ENCODE data around the gene UST. TPM values are rescaled to one million over a fixed set of nuclear protein-coding genes. Genes with fewer than 3 reads are reported as not detected.

The UST gene
- total and polyA plus RNA-seq, 4 donors = 0.24 to 2.7 (median 0.87) TPM

DNA sequence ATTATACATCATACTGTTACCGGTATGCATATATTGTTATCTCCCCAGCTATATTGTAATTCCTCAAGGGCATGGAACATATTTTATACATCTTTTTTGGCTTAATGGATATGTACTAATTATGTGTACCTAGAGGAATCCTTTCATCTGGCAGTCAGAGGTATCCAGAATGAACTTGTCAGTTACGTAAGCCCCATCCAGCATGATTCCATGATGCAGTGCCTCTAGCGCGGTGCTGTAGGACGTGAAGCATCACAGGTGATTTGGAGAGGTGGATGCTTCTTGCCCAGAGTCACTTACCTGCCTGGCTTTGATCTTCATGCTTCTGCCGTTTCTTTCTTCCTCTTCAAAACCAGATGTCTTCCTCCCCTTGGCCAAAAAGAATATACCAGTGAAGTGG, 159.1 kb downstream of the UST start:
- no peak overlapping the region for H3K9ac ChIP-seq (ENCODE audit: low read depth in 1 of 2, low read length in 2 of 2)
- H3K4me3 ChIP-seq (ENCODE audit: low read depth in 1 of 3, low read length in 3 of 3) = no peak overlapping the region
- TF ChIP-seq, protein P1, sequence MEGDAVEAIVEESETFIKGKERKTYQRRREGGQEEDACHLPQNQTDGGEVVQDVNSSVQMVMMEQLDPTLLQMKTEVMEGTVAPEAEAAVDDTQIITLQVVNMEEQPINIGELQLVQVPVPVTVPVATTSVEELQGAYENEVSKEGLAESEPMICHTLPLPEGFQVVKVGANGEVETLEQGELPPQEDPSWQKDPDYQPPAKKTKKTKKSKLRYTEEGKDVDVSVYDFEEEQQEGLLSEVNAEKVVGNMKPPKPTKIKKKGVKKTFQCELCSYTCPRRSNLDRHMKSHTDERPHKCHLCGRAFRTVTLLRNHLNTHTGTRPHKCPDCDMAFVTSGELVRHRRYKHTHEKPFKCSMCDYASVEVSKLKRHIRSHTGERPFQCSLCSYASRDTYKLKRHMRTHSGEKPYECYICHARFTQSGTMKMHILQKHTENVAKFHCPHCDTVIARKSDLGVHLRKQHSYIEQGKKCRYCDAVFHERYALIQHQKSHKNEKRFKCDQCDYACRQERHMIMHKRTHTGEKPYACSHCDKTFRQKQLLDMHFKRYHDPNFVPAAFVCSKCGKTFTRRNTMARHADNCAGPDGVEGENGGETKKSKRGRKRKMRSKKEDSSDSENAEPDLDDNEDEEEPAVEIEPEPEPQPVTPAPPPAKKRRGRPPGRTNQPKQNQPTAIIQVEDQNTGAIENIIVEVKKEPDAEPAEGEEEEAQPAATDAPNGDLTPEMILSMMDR (IDR thresholded peaks at IDR 0.05; ENCODE audit: low read depth, low read length, missing input control) = no peak
- TF ChIP-seq GABPA (IDR thresholded peaks at IDR 0.05 in 1 of 2, conservative IDR thresholded peaks at IDR 0.05 in 1 of 2) (no peak), EGR1 (IDR thresholded peaks at IDR 0.05; ENCODE audit: low read depth in 2 of 2) (no peak), JUND (IDR thresholded peaks at IDR 0.05) (no peak), SP1 (IDR thresholded peaks at IDR 0.05) (no peak), HNF4G (IDR thresholded peaks at IDR 0.05) (no peak), YY1 (IDR thresholded peaks at IDR 0.05) (no peak)
- TF ChIP-seq, protein P2, sequence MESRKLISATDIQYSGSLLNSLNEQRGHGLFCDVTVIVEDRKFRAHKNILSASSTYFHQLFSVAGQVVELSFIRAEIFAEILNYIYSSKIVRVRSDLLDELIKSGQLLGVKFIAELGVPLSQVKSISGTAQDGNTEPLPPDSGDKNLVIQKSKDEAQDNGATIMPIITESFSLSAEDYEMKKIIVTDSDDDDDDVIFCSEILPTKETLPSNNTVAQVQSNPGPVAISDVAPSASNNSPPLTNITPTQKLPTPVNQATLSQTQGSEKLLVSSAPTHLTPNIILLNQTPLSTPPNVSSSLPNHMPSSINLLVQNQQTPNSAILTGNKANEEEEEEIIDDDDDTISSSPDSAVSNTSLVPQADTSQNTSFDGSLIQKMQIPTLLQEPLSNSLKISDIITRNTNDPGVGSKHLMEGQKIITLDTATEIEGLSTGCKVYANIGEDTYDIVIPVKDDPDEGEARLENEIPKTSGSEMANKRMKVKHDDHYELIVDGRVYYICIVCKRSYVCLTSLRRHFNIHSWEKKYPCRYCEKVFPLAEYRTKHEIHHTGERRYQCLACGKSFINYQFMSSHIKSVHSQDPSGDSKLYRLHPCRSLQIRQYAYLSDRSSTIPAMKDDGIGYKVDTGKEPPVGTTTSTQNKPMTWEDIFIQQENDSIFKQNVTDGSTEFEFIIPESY (IDR thresholded peaks at IDR 0.05) = no peak
- TF ChIP-seq, protein P3, sequence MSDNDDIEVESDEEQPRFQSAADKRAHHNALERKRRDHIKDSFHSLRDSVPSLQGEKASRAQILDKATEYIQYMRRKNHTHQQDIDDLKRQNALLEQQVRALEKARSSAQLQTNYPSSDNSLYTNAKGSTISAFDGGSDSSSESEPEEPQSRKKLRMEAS (IDR thresholded peaks at IDR 0.05) = no peak
- TF ChIP-seq, protein P4, sequence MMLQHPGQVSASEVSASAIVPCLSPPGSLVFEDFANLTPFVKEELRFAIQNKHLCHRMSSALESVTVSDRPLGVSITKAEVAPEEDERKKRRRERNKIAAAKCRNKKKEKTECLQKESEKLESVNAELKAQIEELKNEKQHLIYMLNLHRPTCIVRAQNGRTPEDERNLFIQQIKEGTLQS (IDR thresholded peaks at IDR 0.05) = no peak
- peaks cover 0 to 3% (median under 1%) of the 10 kb centered on the region in 4 donors for H3K27me3 ChIP-seq (ENCODE audit: control insufficient read depth in 4 of 4, insufficient read depth in 4 of 4, low read length in 3 of 4)
- H3K27ac ChIP-seq (ENCODE audit: low read depth in 1 of 2, low read length in 2 of 2) = no peak overlapping the region
- WGBS = 97% methylated on average over 6 of the region's 6 CpGs
- no peak for DNase-seq (ENCODE audit: low spot score)
- no peaks in the 10 kb centered on the region for H3K4me1 ChIP-seq (ENCODE audit: control insufficient read depth in 4 of 4, insufficient read depth in 4 of 4, low read length in 3 of 4)
- no peaks in the 10 kb centered on the region for H3K36me3 ChIP-seq (ENCODE audit: control insufficient read depth in 4 of 4, insufficient read depth in 3 of 4, low read depth in 1 of 4, low read length in 3 of 4)
- no peaks in the 10 kb centered on the region for H3K9me3 ChIP-seq (ENCODE audit: control insufficient read depth in 4 of 4, low read length in 3 of 4)

DNA sequence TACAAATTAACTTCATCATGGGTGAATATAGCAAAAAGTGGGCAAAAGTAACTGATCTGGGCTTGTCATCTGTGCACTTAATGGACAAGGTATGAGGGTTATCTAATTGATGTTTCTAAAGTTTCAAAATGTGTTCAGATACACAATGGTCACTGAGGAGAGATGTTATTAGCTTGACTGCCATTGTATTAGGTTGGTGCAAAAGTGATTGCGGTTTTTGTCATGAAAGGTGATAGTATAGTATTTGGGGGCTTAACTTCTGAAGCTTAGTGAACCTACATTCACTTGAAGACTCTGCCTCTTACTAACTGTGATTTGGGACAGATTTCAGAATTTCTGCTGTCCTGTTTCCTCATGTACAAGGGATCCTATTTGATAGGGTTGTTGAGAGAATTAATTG, 159.6 kb downstream of the UST start:
- Histone ChIP-seq H3K4me3 (ENCODE audit: low read depth in 1 of 3, low read length in 3 of 3) (no peak overlapping the region), H3K4me1 (ENCODE audit: control insufficient read depth in 4 of 4, insufficient read depth in 4 of 4, low read length in 3 of 4) (no peaks in the 10 kb centered on the region), H3K27me3 (ENCODE audit: control insufficient read depth in 4 of 4, insufficient read depth in 4 of 4, low read length in 3 of 4) (peaks cover 0 to 3% (median under 1%) of the 10 kb centered on the region in 4 donors), H3K36me3 (ENCODE audit: control insufficient read depth in 4 of 4, insufficient read depth in 3 of 4, low read depth in 1 of 4, low read length in 3 of 4) (no peaks in the 10 kb centered on the region), H3K9me3 (ENCODE audit: control insufficient read depth in 4 of 4, low read length in 3 of 4) (no peaks in the 10 kb centered on the region), H3K9ac (ENCODE audit: low read depth in 1 of 2, low read length in 2 of 2) (no peak overlapping the region), H3K27ac (ENCODE audit: low read depth in 1 of 2, low read length in 2 of 2) (no peak overlapping the region)
- TF ChIP-seq, protein P4 (IDR thresholded peaks at IDR 0.05) = no peak
- no peak for TF ChIP-seq FOXA2 (IDR thresholded peaks at IDR 0.05)
- TF ChIP-seq GABPA (IDR thresholded peaks at IDR 0.05 in 1 of 2, conservative IDR thresholded peaks at IDR 0.05 in 1 of 2) = no peak
- no peak for TF ChIP-seq NR2F2 (IDR thresholded peaks at IDR 0.05)
- no peak for TF ChIP-seq FOXA1 (IDR thresholded peaks at IDR 0.05)
- no peak for TF ChIP-seq HNF4A (conservative IDR thresholded peaks at IDR 0.05)
- TF ChIP-seq JUND (IDR thresholded peaks at IDR 0.05) = no peak
- TF ChIP-seq, protein P2 (IDR thresholded peaks at IDR 0.05) = no peak
- TF ChIP-seq EGR1 (IDR thresholded peaks at IDR 0.05; ENCODE audit: low read depth in 2 of 2) = no peak
- TF ChIP-seq, protein P3 (IDR thresholded peaks at IDR 0.05) = no peak
- no peak for TF ChIP-seq RXRA (IDR thresholded peaks at IDR 0.05)
- TF ChIP-seq RAD21 (IDR thresholded peaks at IDR 0.05) = no peak
- TF ChIP-seq SP1 (IDR thresholded peaks at IDR 0.05) = no peak
- TF ChIP-seq, protein P5, sequence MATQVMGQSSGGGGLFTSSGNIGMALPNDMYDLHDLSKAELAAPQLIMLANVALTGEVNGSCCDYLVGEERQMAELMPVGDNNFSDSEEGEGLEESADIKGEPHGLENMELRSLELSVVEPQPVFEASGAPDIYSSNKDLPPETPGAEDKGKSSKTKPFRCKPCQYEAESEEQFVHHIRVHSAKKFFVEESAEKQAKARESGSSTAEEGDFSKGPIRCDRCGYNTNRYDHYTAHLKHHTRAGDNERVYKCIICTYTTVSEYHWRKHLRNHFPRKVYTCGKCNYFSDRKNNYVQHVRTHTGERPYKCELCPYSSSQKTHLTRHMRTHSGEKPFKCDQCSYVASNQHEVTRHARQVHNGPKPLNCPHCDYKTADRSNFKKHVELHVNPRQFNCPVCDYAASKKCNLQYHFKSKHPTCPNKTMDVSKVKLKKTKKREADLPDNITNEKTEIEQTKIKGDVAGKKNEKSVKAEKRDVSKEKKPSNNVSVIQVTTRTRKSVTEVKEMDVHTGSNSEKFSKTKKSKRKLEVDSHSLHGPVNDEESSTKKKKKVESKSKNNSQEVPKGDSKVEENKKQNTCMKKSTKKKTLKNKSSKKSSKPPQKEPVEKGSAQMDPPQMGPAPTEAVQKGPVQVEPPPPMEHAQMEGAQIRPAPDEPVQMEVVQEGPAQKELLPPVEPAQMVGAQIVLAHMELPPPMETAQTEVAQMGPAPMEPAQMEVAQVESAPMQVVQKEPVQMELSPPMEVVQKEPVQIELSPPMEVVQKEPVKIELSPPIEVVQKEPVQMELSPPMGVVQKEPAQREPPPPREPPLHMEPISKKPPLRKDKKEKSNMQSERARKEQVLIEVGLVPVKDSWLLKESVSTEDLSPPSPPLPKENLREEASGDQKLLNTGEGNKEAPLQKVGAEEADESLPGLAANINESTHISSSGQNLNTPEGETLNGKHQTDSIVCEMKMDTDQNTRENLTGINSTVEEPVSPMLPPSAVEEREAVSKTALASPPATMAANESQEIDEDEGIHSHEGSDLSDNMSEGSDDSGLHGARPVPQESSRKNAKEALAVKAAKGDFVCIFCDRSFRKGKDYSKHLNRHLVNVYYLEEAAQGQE (IDR thresholded peaks at IDR 0.05) = no peak
- TF ChIP-seq TAF1 (conservative IDR thresholded peaks at IDR 0.05) = no peak
- TF ChIP-seq YY1 (IDR thresholded peaks at IDR 0.05) = no peak
- TF ChIP-seq, protein P1 (IDR thresholded peaks at IDR 0.05; ENCODE audit: low read depth, low read length, missing input control) = no peak
- 97% methylated on average over 1 of the region's 1 CpG for WGBS
- DNase-seq (ENCODE audit: low spot score) = no peak
